WTC11 (cell line): Measurements from ENCODE around the gene EPS8L1. TPM values are rescaled to one million over a fixed set of nuclear protein-coding genes. Genes with fewer than 3 reads are reported as not detected.
A peak's percentile ranks its signal among the peaks of the same experiment; 100 is the strongest.

ENCODE experiments used
- ATAC-seq: fragments of 200-7000 bp; cut with Tn5 transposase; 2 replicates; pipeline ENCODE4 v1.10.0; 2021; ENCODE audit warnings: mild to moderate bottlenecking, moderate library complexity
- CTCF ChIA-PET: fragments of 300-600 bp; sonication (Branson Sonifier 250); formaldehyde crosslinking; loops from one replicate; lab custom pipeline; 2021; ENCODE audit warnings: antibody characterized with exemption; lab: Charles Lee
- POLR2A ChIA-PET: fragments of 350-600 bp; sonication (Branson Sonifier 250); formaldehyde crosslinking; loops from one replicate; lab custom pipeline; 2021; ENCODE audit warnings: antibody characterized with exemption; lab: Charles Lee
- DNase-seq: peaks from one replicate; pipeline ENCODE4 v3.0.0; 2021; ENCODE audit warnings: low spot score
- H3K27ac Mint-ChIP-seq: 2 replicates; pipeline ENCODE4 v1.8.0; 2021; ENCODE audit warnings: mixed read lengths
- H3K27me3 Mint-ChIP-seq: 2 replicates; pipeline ENCODE4 v1.8.0; 2021; ENCODE audit warnings: low read depth, mild to moderate bottlenecking, moderate library complexity, mixed read lengths
- H3K36me3 Mint-ChIP-seq: 2 replicates; pipeline ENCODE4 v1.8.0; 2021; ENCODE audit warnings: mixed read lengths
- H3K4me1 Mint-ChIP-seq: 2 replicates; pipeline ENCODE4 v1.8.0; 2022; ENCODE audit warnings: mixed read lengths
- H3K4me3 Mint-ChIP-seq: 2 replicates; pipeline ENCODE4 v1.8.0; 2021; ENCODE audit warnings: mild to moderate bottlenecking, moderate library complexity, mixed read lengths
- H3K9me3 Mint-ChIP-seq: 2 replicates; pipeline ENCODE4 v1.8.0; 2021; ENCODE audit warnings: mixed read lengths
- CBFB ChIP-seq: sonication (generic); formaldehyde crosslinking; IDR thresholded peaks from 2 replicates; pipeline ENCODE4 v1.8.1; 2022; ENCODE audit warnings: mild to moderate bottlenecking, low read depth, missing genetic modification reagents
- ETV6 ChIP-seq: sonication (generic); formaldehyde crosslinking; IDR thresholded peaks from 2 replicates; pipeline ENCODE4 v1.8.1; 2022; ENCODE audit warnings: mild to moderate bottlenecking, missing genetic modification reagents
- NR1H2 ChIP-seq: sonication (generic); formaldehyde crosslinking; IDR thresholded peaks from 2 replicates; pipeline ENCODE4 v1.9.0; 2021; ENCODE audit warnings: mild to moderate bottlenecking, moderate library complexity, missing genetic modification reagents
- ZNF232 ChIP-seq: sonication (generic); formaldehyde crosslinking; IDR thresholded peaks from 2 replicates; pipeline ENCODE4 v1.8.0; 2022; ENCODE audit warnings: mild to moderate bottlenecking, missing genetic modification reagents
- total RNA-seq: library from RNA; stranded (reverse); gene quantifications from 3 replicates; pipeline ENCODE4 v1.2.3, GENCODE V29; 2021
- TF ChIP-seq, protein P1 (sequence below): sonication (generic); formaldehyde crosslinking; IDR thresholded peaks from 2 replicates; pipeline ENCODE4 v1.8.0; 2023; ENCODE audit warnings: missing genetic modification reagents
- TF ChIP-seq, protein P2 (sequence below): sonication (generic); formaldehyde crosslinking; IDR thresholded peaks from 2 replicates; pipeline ENCODE4 v1.8.0; 2023; ENCODE audit warnings: missing genetic modification reagents, mild to moderate bottlenecking, borderline replicate concordance
- TF ChIP-seq, protein P3 (sequence below): fragments of 250-450 bp; sonication (Bioruptor Pico); IDR thresholded peaks from 2 replicates; pipeline ENCODE4 v2.1.2; 2022; ENCODE audit warnings: mild to moderate bottlenecking, moderate library complexity
- TF ChIP-seq, protein P4 (sequence below): sonication (generic); formaldehyde crosslinking; IDR thresholded peaks from 2 replicates; pipeline ENCODE4 v1.8.1; 2023; ENCODE audit warnings: mild to moderate bottlenecking, missing genetic modification reagents, borderline replicate concordance
- TF ChIP-seq, protein P5 (sequence below): sonication (generic); formaldehyde crosslinking; IDR thresholded peaks from 2 replicates; pipeline ENCODE4 v1.8.0; 2022; ENCODE audit warnings: missing genetic modification reagents

The EPS8L1 gene
- total RNA-seq, 1 experiment from 2014 or later: 38.9 TPM

DNA sequence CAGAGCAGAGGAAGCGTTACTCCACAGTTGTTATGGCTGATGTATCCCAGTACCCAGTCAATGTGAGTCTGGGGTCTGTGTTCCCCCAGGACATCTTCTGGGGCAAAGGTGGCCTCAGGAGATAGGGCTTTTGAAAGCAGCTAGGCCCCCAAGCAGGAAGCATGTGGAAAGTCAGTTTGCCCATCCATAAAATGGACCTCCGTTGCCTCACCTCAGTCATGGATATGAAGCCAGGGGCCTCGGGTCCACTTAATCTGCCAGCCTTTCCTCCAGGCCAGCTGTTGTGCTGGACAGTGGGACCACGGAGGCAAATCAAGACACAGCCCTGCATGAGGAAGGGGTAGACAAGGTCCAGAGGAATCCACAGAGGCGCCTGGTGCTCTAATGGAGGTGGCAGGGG lies 3.3 kb downstream of the EPS8L1 start:
- POLR2A ChIA-PET: no interaction called here
- Mint-ChIP-seq H3K9me3 (no peaks in the 10 kb centered on the region), H3K36me3 (no peaks in the 10 kb centered on the region), H3K4me3 (peak overlapping the region; percentile 96), H3K4me1 (peaks cover 43% of the 10 kb centered on the region), H3K27ac (no peak overlapping the region), H3K27me3 (peaks cover 73% of the 10 kb centered on the region)
- TF ChIP-seq CBFB (CRISPR knock-in tag): no peak
- TF ChIP-seq, protein P1, sequence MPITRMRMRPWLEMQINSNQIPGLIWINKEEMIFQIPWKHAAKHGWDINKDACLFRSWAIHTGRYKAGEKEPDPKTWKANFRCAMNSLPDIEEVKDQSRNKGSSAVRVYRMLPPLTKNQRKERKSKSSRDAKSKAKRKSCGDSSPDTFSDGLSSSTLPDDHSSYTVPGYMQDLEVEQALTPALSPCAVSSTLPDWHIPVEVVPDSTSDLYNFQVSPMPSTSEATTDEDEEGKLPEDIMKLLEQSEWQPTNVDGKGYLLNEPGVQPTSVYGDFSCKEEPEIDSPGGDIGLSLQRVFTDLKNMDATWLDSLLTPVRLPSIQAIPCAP (CRISPR knock-in tag): no peak
- TF ChIP-seq, protein P2, sequence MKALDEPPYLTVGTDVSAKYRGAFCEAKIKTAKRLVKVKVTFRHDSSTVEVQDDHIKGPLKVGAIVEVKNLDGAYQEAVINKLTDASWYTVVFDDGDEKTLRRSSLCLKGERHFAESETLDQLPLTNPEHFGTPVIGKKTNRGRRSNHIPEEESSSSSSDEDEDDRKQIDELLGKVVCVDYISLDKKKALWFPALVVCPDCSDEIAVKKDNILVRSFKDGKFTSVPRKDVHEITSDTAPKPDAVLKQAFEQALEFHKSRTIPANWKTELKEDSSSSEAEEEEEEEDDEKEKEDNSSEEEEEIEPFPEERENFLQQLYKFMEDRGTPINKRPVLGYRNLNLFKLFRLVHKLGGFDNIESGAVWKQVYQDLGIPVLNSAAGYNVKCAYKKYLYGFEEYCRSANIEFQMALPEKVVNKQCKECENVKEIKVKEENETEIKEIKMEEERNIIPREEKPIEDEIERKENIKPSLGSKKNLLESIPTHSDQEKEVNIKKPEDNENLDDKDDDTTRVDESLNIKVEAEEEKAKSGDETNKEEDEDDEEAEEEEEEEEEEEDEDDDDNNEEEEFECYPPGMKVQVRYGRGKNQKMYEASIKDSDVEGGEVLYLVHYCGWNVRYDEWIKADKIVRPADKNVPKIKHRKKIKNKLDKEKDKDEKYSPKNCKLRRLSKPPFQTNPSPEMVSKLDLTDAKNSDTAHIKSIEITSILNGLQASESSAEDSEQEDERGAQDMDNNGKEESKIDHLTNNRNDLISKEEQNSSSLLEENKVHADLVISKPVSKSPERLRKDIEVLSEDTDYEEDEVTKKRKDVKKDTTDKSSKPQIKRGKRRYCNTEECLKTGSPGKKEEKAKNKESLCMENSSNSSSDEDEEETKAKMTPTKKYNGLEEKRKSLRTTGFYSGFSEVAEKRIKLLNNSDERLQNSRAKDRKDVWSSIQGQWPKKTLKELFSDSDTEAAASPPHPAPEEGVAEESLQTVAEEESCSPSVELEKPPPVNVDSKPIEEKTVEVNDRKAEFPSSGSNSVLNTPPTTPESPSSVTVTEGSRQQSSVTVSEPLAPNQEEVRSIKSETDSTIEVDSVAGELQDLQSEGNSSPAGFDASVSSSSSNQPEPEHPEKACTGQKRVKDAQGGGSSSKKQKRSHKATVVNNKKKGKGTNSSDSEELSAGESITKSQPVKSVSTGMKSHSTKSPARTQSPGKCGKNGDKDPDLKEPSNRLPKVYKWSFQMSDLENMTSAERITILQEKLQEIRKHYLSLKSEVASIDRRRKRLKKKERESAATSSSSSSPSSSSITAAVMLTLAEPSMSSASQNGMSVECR (CRISPR knock-in tag): no peak
- TF ChIP-seq, protein P3, sequence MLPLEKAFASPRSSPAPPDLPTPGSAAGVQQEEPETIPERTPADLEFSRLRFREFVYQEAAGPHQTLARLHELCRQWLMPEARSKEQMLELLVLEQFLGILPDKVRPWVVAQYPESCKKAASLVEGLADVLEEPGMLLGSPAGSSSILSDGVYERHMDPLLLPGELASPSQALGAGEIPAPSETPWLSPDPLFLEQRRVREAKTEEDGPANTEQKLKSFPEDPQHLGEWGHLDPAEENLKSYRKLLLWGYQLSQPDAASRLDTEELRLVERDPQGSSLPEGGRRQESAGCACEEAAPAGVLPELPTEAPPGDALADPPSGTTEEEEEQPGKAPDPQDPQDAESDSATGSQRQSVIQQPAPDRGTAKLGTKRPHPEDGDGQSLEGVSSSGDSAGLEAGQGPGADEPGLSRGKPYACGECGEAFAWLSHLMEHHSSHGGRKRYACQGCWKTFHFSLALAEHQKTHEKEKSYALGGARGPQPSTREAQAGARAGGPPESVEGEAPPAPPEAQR (CRISPR knock-in tag): no peak
- TF ChIP-seq, protein P4, sequence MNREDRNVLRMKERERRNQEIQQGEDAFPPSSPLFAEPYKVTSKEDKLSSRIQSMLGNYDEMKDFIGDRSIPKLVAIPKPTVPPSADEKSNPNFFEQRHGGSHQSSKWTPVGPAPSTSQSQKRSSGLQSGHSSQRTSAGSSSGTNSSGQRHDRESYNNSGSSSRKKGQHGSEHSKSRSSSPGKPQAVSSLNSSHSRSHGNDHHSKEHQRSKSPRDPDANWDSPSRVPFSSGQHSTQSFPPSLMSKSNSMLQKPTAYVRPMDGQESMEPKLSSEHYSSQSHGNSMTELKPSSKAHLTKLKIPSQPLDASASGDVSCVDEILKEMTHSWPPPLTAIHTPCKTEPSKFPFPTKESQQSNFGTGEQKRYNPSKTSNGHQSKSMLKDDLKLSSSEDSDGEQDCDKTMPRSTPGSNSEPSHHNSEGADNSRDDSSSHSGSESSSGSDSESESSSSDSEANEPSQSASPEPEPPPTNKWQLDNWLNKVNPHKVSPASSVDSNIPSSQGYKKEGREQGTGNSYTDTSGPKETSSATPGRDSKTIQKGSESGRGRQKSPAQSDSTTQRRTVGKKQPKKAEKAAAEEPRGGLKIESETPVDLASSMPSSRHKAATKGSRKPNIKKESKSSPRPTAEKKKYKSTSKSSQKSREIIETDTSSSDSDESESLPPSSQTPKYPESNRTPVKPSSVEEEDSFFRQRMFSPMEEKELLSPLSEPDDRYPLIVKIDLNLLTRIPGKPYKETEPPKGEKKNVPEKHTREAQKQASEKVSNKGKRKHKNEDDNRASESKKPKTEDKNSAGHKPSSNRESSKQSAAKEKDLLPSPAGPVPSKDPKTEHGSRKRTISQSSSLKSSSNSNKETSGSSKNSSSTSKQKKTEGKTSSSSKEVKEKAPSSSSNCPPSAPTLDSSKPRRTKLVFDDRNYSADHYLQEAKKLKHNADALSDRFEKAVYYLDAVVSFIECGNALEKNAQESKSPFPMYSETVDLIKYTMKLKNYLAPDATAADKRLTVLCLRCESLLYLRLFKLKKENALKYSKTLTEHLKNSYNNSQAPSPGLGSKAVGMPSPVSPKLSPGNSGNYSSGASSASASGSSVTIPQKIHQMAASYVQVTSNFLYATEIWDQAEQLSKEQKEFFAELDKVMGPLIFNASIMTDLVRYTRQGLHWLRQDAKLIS (CRISPR knock-in tag): no peak
- TF ChIP-seq ZNF232: no peak
- ATAC-seq (no peak), DNase-seq (no peak)
- CTCF ChIA-PET: no interaction called here

DNA sequence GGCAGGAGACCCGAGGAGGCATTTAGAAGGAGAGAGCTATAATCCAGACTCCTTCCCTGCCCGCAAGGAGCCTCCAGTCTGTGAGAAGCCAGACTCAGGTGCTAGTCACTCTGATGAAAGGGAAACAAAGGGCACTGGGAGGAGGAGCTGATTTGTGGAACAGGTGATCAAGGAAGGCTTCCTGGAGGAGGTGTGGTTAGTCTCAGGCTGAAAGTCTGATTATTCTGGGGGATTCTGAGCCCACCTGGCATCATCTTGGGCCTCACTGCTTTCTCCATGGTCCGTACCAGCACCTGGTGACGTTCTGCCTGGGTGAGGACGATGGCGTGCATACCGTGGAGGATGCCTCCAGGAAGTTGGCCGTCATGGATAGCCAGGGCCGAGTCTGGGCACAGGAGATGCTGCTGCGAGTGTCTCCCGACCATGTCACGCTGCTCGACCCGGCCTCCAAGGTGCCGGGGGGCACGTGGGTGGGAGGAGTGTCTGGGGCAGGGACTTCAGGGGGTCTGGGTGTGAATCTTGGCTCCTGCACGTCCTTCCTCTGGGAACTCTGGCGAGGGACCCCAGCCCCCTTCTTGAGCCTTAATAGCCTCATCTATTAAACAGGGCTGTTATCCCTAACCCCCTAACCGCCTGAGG lies 3.9 kb downstream of the EPS8L1 start:
- no peak for ATAC-seq
- CTCF ChIA-PET: interaction anchor here (1.0 to 1.7 kb wide), 7 partner anchors 10 to 198 kb away, joined by 4 to 14 read pairs (median 5); partner anchors contain the start of gene DNAAF3

More for the DNA sequence above, 3.9 kb downstream of the EPS8L1 start:
- H3K9me3 Mint-ChIP-seq: no peaks in the 10 kb centered on the region
- peaks cover 46% of the 10 kb centered on the region for H3K4me1 Mint-ChIP-seq
- POLR2A ChIA-PET: interaction anchor here (1.0 to 1.1 kb wide), 2 partner anchors 11 to 198 kb away, joined by 3 read pairs; no protein-coding TSS in a partner anchor
- H3K27me3 Mint-ChIP-seq: peaks cover 73% of the 10 kb centered on the region
- H3K36me3 Mint-ChIP-seq: no peaks in the 10 kb centered on the region
- peak; percentile 14 for DNase-seq
- no peak overlapping the region for H3K27ac Mint-ChIP-seq
- H3K4me3 Mint-ChIP-seq: peak overlapping the region; percentile 96
- TF ChIP-seq NR1H2 (CRISPR knock-in tag): no peak
- TF ChIP-seq ETV6 (CRISPR knock-in tag): 0 out of 2 replicates have a peak, but pooled peaks have one; percentile 10
- TF ChIP-seq, protein P5, sequence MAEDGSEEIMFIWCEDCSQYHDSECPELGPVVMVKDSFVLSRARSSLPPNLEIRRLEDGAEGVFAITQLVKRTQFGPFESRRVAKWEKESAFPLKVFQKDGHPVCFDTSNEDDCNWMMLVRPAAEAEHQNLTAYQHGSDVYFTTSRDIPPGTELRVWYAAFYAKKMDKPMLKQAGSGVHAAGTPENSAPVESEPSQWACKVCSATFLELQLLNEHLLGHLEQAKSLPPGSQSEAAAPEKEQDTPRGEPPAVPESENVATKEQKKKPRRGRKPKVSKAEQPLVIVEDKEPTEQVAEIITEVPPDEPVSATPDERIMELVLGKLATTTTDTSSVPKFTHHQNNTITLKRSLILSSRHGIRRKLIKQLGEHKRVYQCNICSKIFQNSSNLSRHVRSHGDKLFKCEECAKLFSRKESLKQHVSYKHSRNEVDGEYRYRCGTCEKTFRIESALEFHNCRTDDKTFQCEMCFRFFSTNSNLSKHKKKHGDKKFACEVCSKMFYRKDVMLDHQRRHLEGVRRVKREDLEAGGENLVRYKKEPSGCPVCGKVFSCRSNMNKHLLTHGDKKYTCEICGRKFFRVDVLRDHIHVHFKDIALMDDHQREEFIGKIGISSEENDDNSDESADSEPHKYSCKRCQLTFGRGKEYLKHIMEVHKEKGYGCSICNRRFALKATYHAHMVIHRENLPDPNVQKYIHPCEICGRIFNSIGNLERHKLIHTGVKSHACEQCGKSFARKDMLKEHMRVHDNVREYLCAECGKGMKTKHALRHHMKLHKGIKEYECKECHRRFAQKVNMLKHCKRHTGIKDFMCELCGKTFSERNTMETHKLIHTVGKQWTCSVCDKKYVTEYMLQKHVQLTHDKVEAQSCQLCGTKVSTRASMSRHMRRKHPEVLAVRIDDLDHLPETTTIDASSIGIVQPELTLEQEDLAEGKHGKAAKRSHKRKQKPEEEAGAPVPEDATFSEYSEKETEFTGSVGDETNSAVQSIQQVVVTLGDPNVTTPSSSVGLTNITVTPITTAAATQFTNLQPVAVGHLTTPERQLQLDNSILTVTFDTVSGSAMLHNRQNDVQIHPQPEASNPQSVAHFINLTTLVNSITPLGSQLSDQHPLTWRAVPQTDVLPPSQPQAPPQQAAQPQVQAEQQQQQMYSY: no peak
